Tibial nerve (tissue), 4 donors: ENCODE results near the gene UBL4B. TPM values are rescaled to one million over a fixed set of nuclear protein-coding genes. Genes with fewer than 3 reads are reported as not detected.

Experiments used
- DNase-seq, 2 donors: peaks; one replicate each; pipeline ENCODE4 v3.0.0-alpha.2; 2019; ENCODE audit warnings: low spot score in 2 of 2
- H3K27ac ChIP-seq, 4 donors: fragments of 200-600 bp; sonication (generic) in 3 of 4; one replicate each; pipeline ENCODE4 v1.5.1; 2017 to 2019; ENCODE audit warnings: mild to moderate bottlenecking in 1 of 4
- H3K27me3 ChIP-seq, 2 donors: fragments of 200-600 bp; sonication (generic) in 1 of 2; one replicate each; pipeline versions ENCODE4 v1.5.1 to v1.6.0; 2017 to 2019
- H3K36me3 ChIP-seq, 3 donors: fragments of 200-600 bp; sonication (generic); one replicate each; pipeline ENCODE4 v1.5.1; 2018 to 2019
- H3K4me1 ChIP-seq, 4 donors: fragments of 200-600 bp; sonication (generic) in 3 of 4; one replicate each; pipeline ENCODE4 v1.5.1; 2017 to 2019
- H3K4me3 ChIP-seq, 4 donors: fragments of 200-600 bp; sonication (generic) in 3 of 4; one replicate each; pipeline ENCODE4 v1.5.1; 2017 to 2019; ENCODE audit warnings: mild to moderate bottlenecking in 1 of 4, moderate library complexity in 1 of 4
- H3K9me3 ChIP-seq, 4 donors: fragments of 200-600 bp; sonication (generic) in 3 of 4; one replicate each; pipeline ENCODE4 v1.5.1; 2017 to 2019
- CTCF ChIP-seq, 5 experiments: fragments of 200-600 bp in 3 of 5; fragments of 450-650 bp in 2 of 5; sonication (generic) in 3 of 5; IDR thresholded peaks; one replicate each; pipeline ENCODE4 v1.5.1; 2016 to 2019; ENCODE audit warnings: antibody characterized with exemption in 5 of 5, mild to moderate bottlenecking in 3 of 5, moderate library complexity in 2 of 5
- EP300 ChIP-seq, 2 donors: sonication (generic); formaldehyde crosslinking; IDR thresholded peaks; one replicate each; pipeline ENCODE4 v1.6.1; 2017; ENCODE audit warnings: antibody characterized with exemption in 2 of 2, mild to moderate bottlenecking in 1 of 2
- POLR2A ChIP-seq, 2 donors: fragments of 450-650 bp; IDR thresholded peaks; one replicate each; pipeline ENCODE4 v1.6.1; 2017; ENCODE audit warnings: antibody characterized with exemption in 2 of 2, mild to moderate bottlenecking in 2 of 2, moderate library complexity in 2 of 2
- WGBS, 2 donors: methylation state at CpG; one replicate each; pipeline ENCODE4 v1.1.5; 2018; 5-methylcytosine and 5-hydroxymethylcytosine counted together
- total RNA-seq, 4 donors: library from RNA; depleted of rRNA; stranded (reverse); fragments of >200 nt; gene quantifications; one replicate each; pipeline ENCODE4 v1.1.0, GENCODE V29; 2016

Gene UBL4B
- total RNA-seq, 4 donors from 2014 or later = 0.42 TPM; not detected in 3

- H3K4me1 ChIP-seq = peaks cover 0 to 11% (median 0%) of the 10 kb centered on the region in 4 donors
- no peaks in the 10 kb centered on the region for H3K36me3 ChIP-seq
- H3K27me3 ChIP-seq = peaks cover 0 to 22% of the 10 kb centered on the region in 2 donors
- no peak overlapping the region for H3K27ac ChIP-seq
- WGBS, 2 donors = 93% methylated on average over 4 of the region's 4 CpGs
- no peak for TF ChIP-seq POLR2A (IDR thresholded peaks at IDR 0.05)
- TF ChIP-seq CTCF (IDR thresholded peaks at IDR 0.05) = no peak
- no peak for TF ChIP-seq EP300 (IDR thresholded peaks at IDR 0.05)
- DNase-seq = no peak
- H3K9me3 ChIP-seq = peaks cover 0 to 18% (median 0%) of the 10 kb centered on the region in 4 donors
- no peak overlapping the region for H3K4me3 ChIP-seq
Observed at GRCh38 chr1:110125810-110126209, 13.6 kb downstream of the UBL4B start.

- Histone ChIP-seq H3K4me3 (no peak overlapping the region), H3K9me3 (peaks cover 0 to 10% (median 0%) of the 10 kb centered on the region in 4 donors), H3K36me3 (no peaks in the 10 kb centered on the region), H3K27me3 (peaks cover 0 to 26% of the 10 kb centered on the region in 2 donors), H3K4me1 (peaks cover 0 to 11% (median 0%) of the 10 kb centered on the region in 4 donors), H3K27ac (no peak overlapping the region)
- WGBS, 2 donors = 3 to 6% methylated on average over 28 to 31 of the region's 31 CpGs
- no peak for TF ChIP-seq POLR2A (IDR thresholded peaks at IDR 0.05)
- TF ChIP-seq CTCF (IDR thresholded peaks at IDR 0.05) = no peak
- no peak for TF ChIP-seq EP300 (IDR thresholded peaks at IDR 0.05)
- DNase-seq = no peak
Observed at GRCh38 chr1:110130113-110130591, 17.9 kb downstream of the UBL4B start.

- H3K36me3 ChIP-seq = no peaks in the 10 kb centered on the region
- WGBS, 2 donors = 51 to 70% methylated on average over 7 of the region's 7 CpGs
- TF ChIP-seq CTCF (IDR thresholded peaks at IDR 0.05) (no peak), POLR2A (IDR thresholded peaks at IDR 0.05) (no peak), EP300 (IDR thresholded peaks at IDR 0.05) (no peak)
- H3K4me1 ChIP-seq = peaks cover 0 to 11% (median 0%) of the 10 kb centered on the region in 4 donors
- peaks cover 0 to 26% of the 10 kb centered on the region in 2 donors for H3K27me3 ChIP-seq
- no peak overlapping the region for H3K4me3 ChIP-seq
- DNase-seq = no peak
- H3K27ac ChIP-seq = no peak overlapping the region
- peaks cover 0 to 6% (median 0%) of the 10 kb centered on the region in 4 donors for H3K9me3 ChIP-seq
Observed at GRCh38 chr1:110130989-110131388, 18.7 kb downstream of the UBL4B start.

- H3K27ac ChIP-seq = no peak overlapping the region
- no peak overlapping the region for H3K4me3 ChIP-seq
- peaks cover 0 to 11% (median 0%) of the 10 kb centered on the region in 4 donors for H3K4me1 ChIP-seq
- DNase-seq = no peak
- no peak for TF ChIP-seq POLR2A (IDR thresholded peaks at IDR 0.05)
- TF ChIP-seq EP300 (IDR thresholded peaks at IDR 0.05) = no peak
- no peak for TF ChIP-seq CTCF (IDR thresholded peaks at IDR 0.05)
- H3K9me3 ChIP-seq = no peaks in the 10 kb centered on the region
- no peaks in the 10 kb centered on the region for H3K36me3 ChIP-seq
- H3K27me3 ChIP-seq = peaks cover 0 to 35% of the 10 kb centered on the region in 2 donors
Observed at GRCh38 chr1:110132682-110133081, 20.4 kb downstream of the UBL4B start.

- H3K27me3 ChIP-seq = peaks cover 0 to 42% of the 10 kb centered on the region in 2 donors
- no peaks in the 10 kb centered on the region for H3K36me3 ChIP-seq
- TF ChIP-seq EP300 (IDR thresholded peaks at IDR 0.05) (no peak), CTCF (IDR thresholded peaks at IDR 0.05) (no peak), POLR2A (IDR thresholded peaks at IDR 0.05) (no peak)
- no peak for DNase-seq
- H3K4me1 ChIP-seq = peaks cover 0 to 11% (median 0%) of the 10 kb centered on the region in 4 donors
- H3K27ac ChIP-seq = no peak overlapping the region
- H3K9me3 ChIP-seq = no peaks in the 10 kb centered on the region
- WGBS, 2 donors = 75 to 81% methylated on average over 4 of the region's 4 CpGs
- H3K4me3 ChIP-seq = no peak overlapping the region
Observed at GRCh38 chr1:110133436-110133835, 21.2 kb downstream of the UBL4B start.
